ENCODE measurements around the gene BRD4. TPM values are rescaled to one million over a fixed set of nuclear protein-coding genes. Genes with fewer than 3 reads are reported as not detected.

The BRD4 gene
- total RNA-seq, 4 donors from 2014 or later: 64.8 to 83.2 (median 73.9) TPM

GRCh38 chr19:15320116-15320515 lies 12.2 kb downstream of the BRD4 start:
- DNase-seq (no peak), ATAC-seq (no peak)
- peak overlapping the region in 1 of 4 donors; percentile 0 for H3K4me3 ChIP-seq
- in situ Hi-C loops (cut with MboI; ENCODE audit: low sequenced_read_pairs in 4 of 4) (loop anchor here in 2 of 4 donors (10.0 kb wide), 2 partner anchors 45 to 55 kb away; no protein-coding TSS in a partner anchor), intact Hi-C loops (cut with DNase I; ENCODE audit: low total_unique reads) (no loop called here)
- peak overlapping the region; percentile 77 to 98 (median 90) for H3K27ac ChIP-seq
- peaks cover 97 to 99% of the 10 kb centered on the region in 2 donors for H3K4me1 ChIP-seq
- H3K9me3 ChIP-seq: no peaks in the 10 kb centered on the region
- no peaks in the 10 kb centered on the region for H3K36me3 ChIP-seq
- H3K27me3 ChIP-seq: no peaks in the 10 kb centered on the region
- TF ChIP-seq CTCF (IDR thresholded peaks at IDR 0.05 in 4 of 5, conservative IDR thresholded peaks at IDR 0.05 in 1 of 5) (no peak), POLR2A (IDR thresholded peaks at IDR 0.05) (no peak)

DNA sequence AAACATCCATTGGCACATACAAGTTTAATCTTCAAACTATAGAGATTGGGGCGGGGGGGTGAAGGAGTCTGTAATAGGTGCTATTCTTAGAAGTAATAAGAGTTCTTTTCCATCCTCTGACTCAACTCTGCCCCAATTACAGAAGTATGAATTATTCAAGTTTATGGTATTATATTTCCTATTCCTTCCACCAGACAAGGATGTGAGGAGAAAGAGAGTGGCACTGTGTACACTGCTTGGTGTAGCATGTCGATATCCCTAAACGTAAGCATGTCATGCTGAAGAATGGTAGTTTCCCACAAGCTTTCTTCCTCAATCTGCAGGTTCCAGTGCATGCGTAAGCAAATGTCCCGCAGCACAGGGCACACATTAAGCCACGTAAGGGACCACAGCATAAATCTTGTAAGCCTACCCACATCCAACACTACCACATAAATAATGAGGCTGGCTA lies 14.1 kb downstream of the BRD4 start:
- DNase-seq: no peak
- Histone ChIP-seq H3K9me3 (no peaks in the 10 kb centered on the region), H3K36me3 (no peaks in the 10 kb centered on the region), H3K27ac (peak overlapping the region; percentile 77 to 98 (median 90)), H3K4me3 (peak overlapping the region in 1 of 4 donors; percentile 7), H3K4me1 (peaks cover 96 to 98% of the 10 kb centered on the region in 2 donors), H3K27me3 (no peaks in the 10 kb centered on the region)
- in situ Hi-C loops (cut with MboI; ENCODE audit: low sequenced_read_pairs in 4 of 4) (loop anchor here in 1 of 4 donors (5.0 kb wide), 1 partner anchor 36 kb away; no protein-coding TSS in a partner anchor), intact Hi-C loops (cut with DNase I; ENCODE audit: low total_unique reads) (loop anchor here (10.0 kb wide), 1 partner anchor 1147 kb away; no protein-coding TSS in a partner anchor)
- TF ChIP-seq POLR2A (IDR thresholded peaks at IDR 0.05) (no peak), CTCF (IDR thresholded peaks at IDR 0.05 in 4 of 5, conservative IDR thresholded peaks at IDR 0.05 in 1 of 5) (no peak)
- peak; percentile 45 to 53 for ATAC-seq

DNA sequence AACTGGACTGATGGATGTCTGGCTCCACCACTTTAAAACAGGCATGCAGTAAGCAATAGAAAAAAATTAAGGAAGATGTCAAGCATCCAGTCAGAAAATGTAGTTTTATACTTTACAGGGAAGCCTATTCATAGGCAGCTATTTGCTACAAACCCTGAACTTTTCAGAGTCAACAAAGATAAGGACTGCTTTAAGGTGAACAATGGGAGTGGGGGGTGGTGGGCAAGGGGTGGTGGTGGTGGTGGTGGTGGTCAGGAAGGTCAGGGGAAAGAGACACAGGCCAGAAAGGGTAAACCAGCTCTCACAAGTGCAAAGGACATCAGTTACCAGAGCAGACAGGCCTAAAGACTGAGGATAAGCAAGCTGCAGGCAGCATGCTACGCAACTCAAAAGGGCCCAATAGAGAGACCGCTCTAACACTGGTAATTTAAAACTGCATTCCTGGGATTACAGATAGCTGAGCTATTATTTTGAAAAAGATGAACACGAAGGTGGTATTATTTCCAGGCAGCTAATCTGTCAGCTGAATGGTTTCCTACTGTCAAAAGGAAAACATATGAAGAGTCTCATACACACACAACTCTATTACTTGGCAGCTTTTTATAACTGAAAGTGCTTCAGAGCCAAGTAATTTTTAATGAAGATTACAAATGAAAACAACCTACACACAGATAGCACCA lies 14.8 kb downstream of the BRD4 start:
- no peaks in the 10 kb centered on the region for H3K36me3 ChIP-seq
- TF ChIP-seq CTCF (IDR thresholded peaks at IDR 0.05 in 4 of 5, conservative IDR thresholded peaks at IDR 0.05 in 1 of 5) (no peak), POLR2A (IDR thresholded peaks at IDR 0.05) (no peak)
- intact Hi-C loops (cut with DNase I; ENCODE audit: low total_unique reads) (loop anchor here (10.0 kb wide), 1 partner anchor 1147 kb away; no protein-coding TSS in a partner anchor), in situ Hi-C loops (cut with MboI; ENCODE audit: low sequenced_read_pairs in 4 of 4) (loop anchor here in 1 of 4 donors (5.0 kb wide), 1 partner anchor 35 kb away; no protein-coding TSS in a partner anchor)
- no peaks in the 10 kb centered on the region for H3K27me3 ChIP-seq
- H3K27ac ChIP-seq: peak overlapping the region; percentile 77 to 98 (median 90)
- DNase-seq (no peak), ATAC-seq (peak; percentile 8 to 22)
- peaks cover 93 to 96% of the 10 kb centered on the region in 2 donors for H3K4me1 ChIP-seq
- H3K9me3 ChIP-seq: no peaks in the 10 kb centered on the region
- no peak overlapping the region for H3K4me3 ChIP-seq

DNA sequence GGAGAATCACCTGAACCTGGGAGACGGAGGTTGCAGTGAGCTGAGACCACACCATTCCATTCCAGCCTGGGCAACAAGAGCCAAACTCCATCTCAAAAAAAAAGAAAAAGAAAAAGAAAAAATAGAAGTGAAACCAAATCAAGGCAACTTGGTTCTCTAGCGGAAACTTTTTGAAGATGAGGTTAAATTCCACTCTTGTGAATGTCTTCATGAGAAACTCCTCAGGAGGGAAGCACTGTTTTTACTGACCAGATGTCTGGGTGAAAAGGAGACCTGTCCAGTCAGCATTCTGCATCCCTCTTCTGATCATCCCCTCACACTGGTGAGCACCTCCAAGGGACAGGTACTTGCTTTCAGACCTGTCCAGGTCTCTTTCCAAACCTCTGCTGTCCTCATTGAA lies 15.8 kb downstream of the BRD4 start:
- TF ChIP-seq CTCF (IDR thresholded peaks at IDR 0.05 in 4 of 5, conservative IDR thresholded peaks at IDR 0.05 in 1 of 5) (no peak), POLR2A (IDR thresholded peaks at IDR 0.05) (no peak)
- DNase-seq: no peak
- H3K4me1 ChIP-seq: peaks cover 88 to 96% of the 10 kb centered on the region in 2 donors
- H3K27ac ChIP-seq: peak overlapping the region; percentile 77 to 98 (median 90)
- ATAC-seq: no peak
- no peaks in the 10 kb centered on the region for H3K36me3 ChIP-seq
- in situ Hi-C loops (cut with MboI; ENCODE audit: low sequenced_read_pairs in 4 of 4): loop anchor here in 1 of 4 donors (5.0 kb wide), 1 partner anchor 34 kb away; no protein-coding TSS in a partner anchor
- no peaks in the 10 kb centered on the region for H3K9me3 ChIP-seq
- intact Hi-C loops (cut with DNase I; ENCODE audit: low total_unique reads): loop anchor here (10.0 kb wide), 1 partner anchor 1148 kb away; no protein-coding TSS in a partner anchor
- H3K27me3 ChIP-seq: no peaks in the 10 kb centered on the region
- no peak overlapping the region for H3K4me3 ChIP-seq

All from gastrocnemius medialis (tissue), 4 donors.